ENCODE measurements around the gene HID1. TPM values are rescaled to one million over a fixed set of nuclear protein-coding genes. Genes with fewer than 3 reads are reported as not detected.

HID1 gene
- total RNA-seq, 1 experiment from 2014 or later, result 12.7 TPM

- H2AFZ ChIP-seq (ENCODE audit: low read length), result no peak overlapping the region
- no peak overlapping the region for H3T11ph ChIP-seq (ENCODE audit: low read length)
- H3K23ac ChIP-seq (ENCODE audit: insufficient read length, low read depth, low read length), result no peak overlapping the region
- no peak overlapping the region for H3K18ac ChIP-seq (ENCODE audit: insufficient read length, low read depth, low read length)
- peaks cover 5% of the 10 kb centered on the region for H3K27me3 ChIP-seq (ENCODE audit: insufficient read depth, low read length)
- no peak overlapping the region for H3K14ac ChIP-seq (ENCODE audit: insufficient read depth, low read length)
- no peak overlapping the region for H4K91ac ChIP-seq (ENCODE audit: insufficient read length, low read depth, low read length)
- H2BK20ac ChIP-seq (ENCODE audit: low read depth, low read length, poor library complexity, severe bottlenecking), result no peak overlapping the region
- no peak overlapping the region for H3K4ac ChIP-seq (ENCODE audit: low read depth, low read length)
- Mint-ChIP-seq H3K27ac (no peak overlapping the region; a peak in 1 of 7 replicates), H3K4me1 (peaks cover 5 to 9% of the 10 kb centered on the region in 2 experiments), H3K9me3 (no peaks in the 10 kb centered on the region; a peak in 1 of 5 replicates), H3K27me3 (ENCODE audit: low read depth) (peaks cover 56% of the 10 kb centered on the region), H3K4me3 (no peak overlapping the region), H3K36me3 (ENCODE audit: insufficient read depth in 1 of 3, low read depth in 3 of 3) (no peaks in the 10 kb centered on the region)
- no peak overlapping the region for H4K8ac ChIP-seq (replicated peaks; ENCODE audit: insufficient read length, low read depth, low read length)
- no peaks in the 10 kb centered on the region for H3K79me2 ChIP-seq (ENCODE audit: insufficient read depth, low read length)
- H2BK12ac ChIP-seq (ENCODE audit: insufficient read length, low read depth, low read length), result no peak overlapping the region
- no peak overlapping the region for H3K27ac ChIP-seq (ENCODE audit: insufficient read length, low read depth, low read length)
- peaks cover 3% of the 10 kb centered on the region; the same call in 1 of the 2 replicates for H3K4me1 ChIP-seq (ENCODE audit: insufficient read depth, low read length)
- H3K23me2 ChIP-seq (ENCODE audit: insufficient read length, low read depth, low read length, poor library complexity, severe bottlenecking), result peaks cover 10% of the 10 kb centered on the region
- H3K9me3 ChIP-seq (ENCODE audit: control insufficient read depth, low read depth, low read length), result no peaks in the 10 kb centered on the region
- H3K79me1 ChIP-seq (ENCODE audit: insufficient read depth, low read depth, low read length, poor library complexity, severe bottlenecking), result no peaks in the 10 kb centered on the region
- no CpG with 5 or more reads among the region's 3 CpGs for WGBS (ENCODE audit: extremely low coverage, insufficient read length, low lambda C conversion rate)
- H4K5ac ChIP-seq (ENCODE audit: insufficient read length, low read depth, low read length), result no peak overlapping the region
- no peak overlapping the region for H3K4me2 ChIP-seq (ENCODE audit: insufficient read depth, insufficient read length, low read length)
- no peak overlapping the region for H2BK5ac ChIP-seq (ENCODE audit: insufficient read length, low read length)
- TF ChIP-seq CTCF (conservative IDR thresholded peaks at IDR 0.05), result no peak
- no peak overlapping the region for H3K9ac ChIP-seq (ENCODE audit: extremely low read depth, insufficient read length, low read length)
- H2BK15ac ChIP-seq (ENCODE audit: low read depth, low read length), result no peak overlapping the region
- no peaks in the 10 kb centered on the region for H4K20me1 ChIP-seq (ENCODE audit: control insufficient read depth, insufficient read depth, insufficient read length)
- H2AK5ac ChIP-seq (ENCODE audit: insufficient read length, low read length), result no peak overlapping the region
- H2BK120ac ChIP-seq (ENCODE audit: low read depth, low read length, poor library complexity, severe bottlenecking), result no peak overlapping the region
- H3K56ac ChIP-seq (ENCODE audit: insufficient read length, low read depth, low read length), result no peak overlapping the region
- DNase-seq, result no peak
Measured at GRCh38 chr17:74978240-74978639, 5.7 kb upstream of the HID1 start.

Data from H9 (cell line).